CD4-positive, alpha-beta T cell (primary cell): Measurements from ENCODE around the gene CALHM6. TPM values are rescaled to one million over a fixed set of nuclear protein-coding genes. Genes with fewer than 3 reads are reported as not detected.

Source experiments
- ATAC-seq: fragments of 200-7000 bp; cut with Tn5 transposase; one replicate; pipeline ENCODE4 v1.10.0; 2022; ENCODE audit warnings: mild to moderate bottlenecking; ENCODE audit not compliant: poor library complexity
- CTCF ChIA-PET: fragments of 350-600 bp; sonication (Branson Sonifier 250); formaldehyde crosslinking; loops from one replicate; lab custom pipeline; 2021; ENCODE audit warnings: antibody characterized with exemption, inconsistent platforms; lab: Charles Lee
- POLR2A ChIA-PET: fragments of 350-600 bp; sonication (Branson Sonifier 250); formaldehyde crosslinking; loops from one replicate; lab custom pipeline; 2021; ENCODE audit warnings: antibody characterized with exemption, inconsistent platforms; lab: Charles Lee
- DNase-seq, 14 experiments: peaks; one replicate each; pipeline ENCODE4 v3.0.0-alpha.2; 2013 to 2020; ENCODE audit warnings: mixed read lengths in 2 of 14
- H3K27ac ChIP-seq, 2 donors: one replicate each; pipeline versions ENCODE4 v1.5.1 to v1.7.0; 2013; ENCODE audit warnings: low read length in 2 of 2, low read depth in 1 of 2, mild to moderate bottlenecking in 1 of 2
- H3K27me3 ChIP-seq, 2 experiments: 1 replicate in 1 of 2; 2 replicates in 1 of 2; pipeline versions ENCODE4 v1.6.1 to v1.7.0; 2013; ENCODE audit warnings: low read length in 2 of 2, control low read depth in 1 of 2, mild to moderate bottlenecking in 1 of 2, moderate library complexity in 1 of 2; ENCODE audit not compliant: insufficient read depth in 2 of 2, control insufficient read depth in 1 of 2
- H3K36me3 ChIP-seq: one replicate; pipeline ENCODE4 v1.6.1; 2013; ENCODE audit warnings: low read length, control low read depth; ENCODE audit not compliant: insufficient read depth
- H3K4me1 ChIP-seq: one replicate; pipeline ENCODE4 v1.6.1; 2013; ENCODE audit warnings: low read length, control low read depth; ENCODE audit not compliant: insufficient read depth
- H3K4me3 ChIP-seq: one replicate; pipeline ENCODE4 v1.5.1; 2013; ENCODE audit warnings: mild to moderate bottlenecking, low read length, moderate library complexity
- H3K9me3 ChIP-seq, 2 experiments: 1 replicate in 1 of 2; 2 replicates in 1 of 2; pipeline versions ENCODE4 v1.6.1 to v1.7.0; 2013; ENCODE audit warnings: low read length in 2 of 2, mild to moderate bottlenecking in 2 of 2, control low read depth in 1 of 2, moderate library complexity in 1 of 2; ENCODE audit not compliant: control insufficient read depth in 1 of 2, insufficient read depth in 1 of 2
- H3K27ac Mint-ChIP-seq: one replicate; pipeline ENCODE4 v1.8.0; 2020; ENCODE audit warnings: mixed read lengths
- H3K27me3 Mint-ChIP-seq: one replicate; pipeline ENCODE4 v1.8.0; 2021; ENCODE audit warnings: mixed read lengths
- H3K36me3 Mint-ChIP-seq: one replicate; pipeline ENCODE4 v1.8.0; 2021; ENCODE audit warnings: low read depth, mixed read lengths
- H3K4me1 Mint-ChIP-seq: one replicate; pipeline ENCODE4 v1.8.0; 2021; ENCODE audit warnings: low read depth, mixed read lengths
- H3K4me3 Mint-ChIP-seq: one replicate; pipeline ENCODE4 v1.8.0; 2020; ENCODE audit warnings: mild to moderate bottlenecking, mixed read lengths
- H3K9me3 Mint-ChIP-seq: one replicate; pipeline ENCODE4 v1.8.0; 2020; ENCODE audit warnings: mixed read lengths
- intact Hi-C, 2 experiments: fragments of 100-400 bp; cut with DNase I in 1 of 2; cut with micrococcal nuclease in 1 of 2; formaldehyde crosslinking; loops; one replicate each; pipeline versions ENCODE4 v1.15.1 to v1.9.0; 2023 to 2025; cut with DNase I, micrococcal nuclease
- total RNA-seq, 174 experiments: library from RNA in 2 of 174; stranded (reverse) in 2 of 174; gene quantifications; one replicate each; pipeline ENCODE4 v1.2.3 and lab custom pipeline; 2021 to 2026
- TF ChIP-seq, protein P1 (sequence below): fragments of 200-600 bp; IDR thresholded peaks from one replicate; pipeline ENCODE4 v1.8.0; 2022; ENCODE audit warnings: antibody characterized with exemption, mild to moderate bottlenecking

The CALHM6 gene
- total RNA-seq, 2 experiments from 2014 or later: 3.0 to 3.1 TPM

DNA sequence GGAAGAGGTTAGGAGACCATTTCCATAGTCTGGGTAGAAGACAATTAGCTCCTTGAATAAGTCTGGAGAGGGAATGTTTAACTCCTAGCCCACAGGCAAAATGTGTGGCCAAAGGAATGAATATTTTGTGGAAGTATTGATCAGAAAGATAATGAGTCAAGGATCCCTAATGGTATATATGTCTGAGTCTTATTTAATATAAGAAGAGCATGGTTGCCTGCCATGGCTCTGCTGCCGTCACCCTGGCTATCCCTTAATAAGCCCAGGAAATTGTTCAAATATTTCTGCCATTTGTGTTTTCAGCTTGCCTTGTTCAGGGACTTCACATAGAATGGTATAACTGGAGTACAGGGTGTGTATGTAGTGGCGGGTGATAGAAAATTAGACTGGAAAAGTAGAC lies 18.1 kb upstream of the CALHM6 start:
- Histone ChIP-seq H3K27ac (no peak overlapping the region), H3K4me3 (no peak overlapping the region), H3K27me3 (no peaks in the 10 kb centered on the region), H3K4me1 (peaks cover 10% of the 10 kb centered on the region), H3K9me3 (no peaks in the 10 kb centered on the region), H3K36me3 (no peaks in the 10 kb centered on the region)
- peaks cover 5% of the 10 kb centered on the region for H3K27me3 Mint-ChIP-seq
- H3K27ac Mint-ChIP-seq: no peak overlapping the region
- POLR2A ChIA-PET: no interaction called here
- intact Hi-C loops: no loop called here
- H3K4me1 Mint-ChIP-seq: peaks cover 13% of the 10 kb centered on the region
- no peak for ATAC-seq
- no peak for DNase-seq
- H3K4me3 Mint-ChIP-seq: no peak overlapping the region
- no peaks in the 10 kb centered on the region for H3K36me3 Mint-ChIP-seq
- CTCF ChIA-PET: no interaction called here
- H3K9me3 Mint-ChIP-seq: no peaks in the 10 kb centered on the region
- TF ChIP-seq, protein P1, sequence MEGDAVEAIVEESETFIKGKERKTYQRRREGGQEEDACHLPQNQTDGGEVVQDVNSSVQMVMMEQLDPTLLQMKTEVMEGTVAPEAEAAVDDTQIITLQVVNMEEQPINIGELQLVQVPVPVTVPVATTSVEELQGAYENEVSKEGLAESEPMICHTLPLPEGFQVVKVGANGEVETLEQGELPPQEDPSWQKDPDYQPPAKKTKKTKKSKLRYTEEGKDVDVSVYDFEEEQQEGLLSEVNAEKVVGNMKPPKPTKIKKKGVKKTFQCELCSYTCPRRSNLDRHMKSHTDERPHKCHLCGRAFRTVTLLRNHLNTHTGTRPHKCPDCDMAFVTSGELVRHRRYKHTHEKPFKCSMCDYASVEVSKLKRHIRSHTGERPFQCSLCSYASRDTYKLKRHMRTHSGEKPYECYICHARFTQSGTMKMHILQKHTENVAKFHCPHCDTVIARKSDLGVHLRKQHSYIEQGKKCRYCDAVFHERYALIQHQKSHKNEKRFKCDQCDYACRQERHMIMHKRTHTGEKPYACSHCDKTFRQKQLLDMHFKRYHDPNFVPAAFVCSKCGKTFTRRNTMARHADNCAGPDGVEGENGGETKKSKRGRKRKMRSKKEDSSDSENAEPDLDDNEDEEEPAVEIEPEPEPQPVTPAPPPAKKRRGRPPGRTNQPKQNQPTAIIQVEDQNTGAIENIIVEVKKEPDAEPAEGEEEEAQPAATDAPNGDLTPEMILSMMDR: no peak

DNA sequence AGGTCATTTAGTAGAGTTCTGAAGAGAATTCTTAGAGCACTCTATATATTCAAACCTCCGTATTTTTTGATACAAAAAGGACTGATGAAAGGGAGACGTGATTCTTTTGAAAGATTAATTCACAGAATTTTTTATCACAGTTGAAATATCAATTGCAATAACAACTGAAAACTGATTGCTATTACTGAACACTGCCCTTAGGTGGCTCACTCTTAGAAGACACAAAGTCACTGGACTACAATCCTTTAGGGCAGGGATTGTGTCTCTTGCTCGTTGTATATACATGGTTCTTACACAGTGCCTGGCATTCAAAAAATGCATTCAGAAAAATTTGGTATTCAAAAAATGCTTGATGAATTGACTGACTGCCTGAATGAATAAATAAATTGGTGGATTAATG lies 17.1 kb upstream of the CALHM6 start:
- intact Hi-C loops: no loop called here
- H3K27me3 Mint-ChIP-seq: peaks cover 5% of the 10 kb centered on the region
- no peaks in the 10 kb centered on the region for H3K9me3 Mint-ChIP-seq
- no peak overlapping the region for H3K27ac Mint-ChIP-seq
- H3K9me3 ChIP-seq: no peaks in the 10 kb centered on the region
- no peaks in the 10 kb centered on the region for H3K36me3 ChIP-seq
- no peak overlapping the region for H3K27ac ChIP-seq
- POLR2A ChIA-PET: interaction anchor here (0.7 kb wide), 1 partner anchor 10 kb away, joined by 4 read pairs; no protein-coding TSS in a partner anchor
- H3K4me1 ChIP-seq: peaks cover 10% of the 10 kb centered on the region
- ATAC-seq: peak; percentile 54
- no peaks in the 10 kb centered on the region for H3K27me3 ChIP-seq
- CTCF ChIA-PET: no interaction called here
- no peaks in the 10 kb centered on the region for H3K36me3 Mint-ChIP-seq
- DNase-seq: peak in 3 of 14 experiments; percentile 28 to 55 (median 44)
- no peak overlapping the region for H3K4me3 Mint-ChIP-seq
- TF ChIP-seq, protein P1: peak; percentile 58
- peaks cover 13% of the 10 kb centered on the region for H3K4me1 Mint-ChIP-seq
- no peak overlapping the region for H3K4me3 ChIP-seq

DNA sequence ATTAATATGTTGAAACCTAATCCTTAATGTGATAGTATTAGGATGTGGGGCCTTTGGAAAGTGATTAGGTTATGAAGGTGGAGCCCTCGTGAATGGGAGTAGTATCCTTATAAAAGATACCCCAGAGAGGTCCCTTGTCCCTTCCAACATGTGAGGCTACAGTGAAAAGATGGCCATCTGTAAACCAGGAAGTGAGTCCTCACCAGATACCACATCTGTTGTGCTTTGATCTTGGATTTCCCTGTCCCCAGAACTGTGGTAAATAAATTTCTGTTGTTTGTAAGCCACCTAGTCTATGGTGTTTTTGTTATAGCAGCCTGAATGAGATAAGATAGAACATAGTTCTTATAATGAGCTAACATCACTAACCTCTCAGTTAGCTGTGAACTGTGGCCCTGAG lies 16.6 kb upstream of the CALHM6 start:
- intact Hi-C loops: no loop called here
- ATAC-seq (no peak), DNase-seq (no peak)
- no peaks in the 10 kb centered on the region for H3K9me3 ChIP-seq
- ChIA-PET POLR2A (no interaction called here), CTCF (no interaction called here)
- Mint-ChIP-seq H3K4me1 (peaks cover 13% of the 10 kb centered on the region), H3K27ac (no peak overlapping the region), H3K36me3 (no peaks in the 10 kb centered on the region), H3K27me3 (peaks cover 5% of the 10 kb centered on the region), H3K9me3 (no peaks in the 10 kb centered on the region), H3K4me3 (no peak overlapping the region)
- peaks cover 10% of the 10 kb centered on the region for H3K4me1 ChIP-seq
- no peaks in the 10 kb centered on the region for H3K36me3 ChIP-seq
- H3K27me3 ChIP-seq: no peaks in the 10 kb centered on the region
- TF ChIP-seq, protein P1: no peak
- no peak overlapping the region for H3K4me3 ChIP-seq
- no peak overlapping the region for H3K27ac ChIP-seq
